Testis (tissue), 2 donors: Measurements from ENCODE around the gene LCN10.

Experiments used
- POLR2A ChIP-seq: fragments of 450-650 bp; IDR thresholded peaks from one replicate; pipeline ENCODE4 v1.6.1; 2017; ENCODE audit warnings: antibody characterized with exemption, mild to moderate bottlenecking, moderate library complexity
- TF ChIP-seq, protein P1 (sequence below), 3 experiments: fragments of 450-650 bp in 2 of 3; fragments of 200-600 bp in 1 of 3; sonication (generic) in 1 of 3; IDR thresholded peaks; one replicate each; pipeline ENCODE4 v1.5.1; 2016 to 2019; ENCODE audit warnings: antibody characterized with exemption in 3 of 3, mild to moderate bottlenecking in 2 of 3, moderate library complexity in 1 of 3

DNA sequence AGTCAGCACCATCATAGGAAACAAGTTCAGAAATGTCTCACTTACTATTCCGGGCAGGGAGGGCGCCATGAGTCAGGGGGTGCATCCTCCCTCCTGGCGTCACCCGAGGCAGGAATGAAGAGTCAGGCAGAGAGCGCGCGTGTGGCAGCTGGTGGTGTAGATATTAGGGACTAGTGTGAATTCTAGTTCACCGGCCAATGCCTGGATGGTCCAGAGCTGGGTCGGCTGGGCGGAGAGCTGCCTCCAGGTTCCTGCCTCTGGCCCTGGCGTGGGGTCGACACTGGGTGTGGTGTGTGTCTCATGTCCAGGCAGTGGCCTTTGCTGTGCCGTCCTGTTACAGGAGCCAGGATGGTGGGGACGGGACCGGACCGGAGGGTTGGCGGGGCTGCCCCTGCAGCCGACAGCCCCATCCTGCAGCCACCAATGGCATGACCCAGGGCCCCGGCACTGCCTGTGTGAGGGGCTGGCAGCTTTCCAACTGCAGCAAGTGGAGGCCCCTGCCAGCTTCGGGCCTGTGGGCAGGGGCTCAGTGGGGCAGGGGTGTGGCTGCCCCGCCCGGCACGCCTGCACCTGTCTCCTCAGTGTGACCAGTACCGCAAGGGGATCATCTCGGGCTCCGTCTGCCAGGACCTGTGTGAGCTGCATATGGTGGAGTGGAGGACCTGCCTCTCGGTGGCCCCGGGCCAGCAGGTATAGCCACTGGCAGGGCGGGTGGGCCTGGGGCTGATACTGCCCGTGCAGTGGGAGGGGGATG lies 21.2 kb downstream of the LCN10 start:
- TF ChIP-seq, protein P1, sequence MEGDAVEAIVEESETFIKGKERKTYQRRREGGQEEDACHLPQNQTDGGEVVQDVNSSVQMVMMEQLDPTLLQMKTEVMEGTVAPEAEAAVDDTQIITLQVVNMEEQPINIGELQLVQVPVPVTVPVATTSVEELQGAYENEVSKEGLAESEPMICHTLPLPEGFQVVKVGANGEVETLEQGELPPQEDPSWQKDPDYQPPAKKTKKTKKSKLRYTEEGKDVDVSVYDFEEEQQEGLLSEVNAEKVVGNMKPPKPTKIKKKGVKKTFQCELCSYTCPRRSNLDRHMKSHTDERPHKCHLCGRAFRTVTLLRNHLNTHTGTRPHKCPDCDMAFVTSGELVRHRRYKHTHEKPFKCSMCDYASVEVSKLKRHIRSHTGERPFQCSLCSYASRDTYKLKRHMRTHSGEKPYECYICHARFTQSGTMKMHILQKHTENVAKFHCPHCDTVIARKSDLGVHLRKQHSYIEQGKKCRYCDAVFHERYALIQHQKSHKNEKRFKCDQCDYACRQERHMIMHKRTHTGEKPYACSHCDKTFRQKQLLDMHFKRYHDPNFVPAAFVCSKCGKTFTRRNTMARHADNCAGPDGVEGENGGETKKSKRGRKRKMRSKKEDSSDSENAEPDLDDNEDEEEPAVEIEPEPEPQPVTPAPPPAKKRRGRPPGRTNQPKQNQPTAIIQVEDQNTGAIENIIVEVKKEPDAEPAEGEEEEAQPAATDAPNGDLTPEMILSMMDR (IDR thresholded peaks at IDR 0.05) = no peak
- no peak for TF ChIP-seq POLR2A
